HUES48 (cell line): ENCODE measurements around the gene ATP11C.

Experiments used
- H3K27ac ChIP-seq: one replicate; pipeline ENCODE4 v1.7.0; 2013; ENCODE audit warnings: low read depth, low read length, inconsistent platforms
- H3K27me3 ChIP-seq: 2 replicates; pipeline ENCODE4 v1.6.1; 2013; ENCODE audit warnings: mild to moderate bottlenecking, low read length; ENCODE audit not compliant: control insufficient read depth, insufficient read depth
- H3K36me3 ChIP-seq: 2 replicates; pipeline ENCODE4 v1.6.1; 2013; ENCODE audit warnings: low read length; ENCODE audit not compliant: control insufficient read depth, insufficient read depth
- H3K4me1 ChIP-seq: 2 replicates; pipeline ENCODE4 v1.6.1; 2013; ENCODE audit warnings: mild to moderate bottlenecking, low read length; ENCODE audit not compliant: control insufficient read depth, insufficient read depth
- H3K4me3 ChIP-seq: 2 replicates; pipeline ENCODE4 v1.5.1; 2013; ENCODE audit warnings: mild to moderate bottlenecking, low read depth, low read length
- H3K9ac ChIP-seq: 2 replicates; pipeline ENCODE4 v1.6.1; 2013; ENCODE audit warnings: mild to moderate bottlenecking, low read depth, low read length, moderate library complexity
- H3K9me3 ChIP-seq: 2 replicates; pipeline ENCODE4 v1.6.1; 2013; ENCODE audit warnings: low read length; ENCODE audit not compliant: control insufficient read depth, insufficient read depth

ATP11C gene

DNA sequence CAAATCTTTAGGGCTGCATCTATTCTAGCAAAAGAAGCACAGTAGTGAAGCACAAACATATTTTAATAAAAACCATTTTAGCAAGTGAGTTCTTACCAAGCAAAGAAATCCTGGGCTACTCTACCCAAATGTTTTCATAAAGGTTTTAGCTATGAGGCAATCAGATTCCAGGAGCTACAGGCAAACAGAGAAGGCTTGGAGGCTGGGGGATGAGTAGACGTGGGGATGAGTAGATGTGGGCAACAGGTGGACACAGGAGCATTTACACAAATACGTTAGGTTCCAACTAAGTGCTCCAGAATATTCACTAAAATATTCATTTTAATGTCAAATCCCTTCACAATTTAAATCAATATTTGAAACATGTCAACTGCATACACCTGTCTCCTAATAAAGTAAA is 34.5 kb downstream of the ATP11C start:
- peaks cover 19% of the 10 kb centered on the region for H3K4me1 ChIP-seq
- no peak overlapping the region for H3K27ac ChIP-seq
- H3K27me3 ChIP-seq, result no peaks in the 10 kb centered on the region

DNA sequence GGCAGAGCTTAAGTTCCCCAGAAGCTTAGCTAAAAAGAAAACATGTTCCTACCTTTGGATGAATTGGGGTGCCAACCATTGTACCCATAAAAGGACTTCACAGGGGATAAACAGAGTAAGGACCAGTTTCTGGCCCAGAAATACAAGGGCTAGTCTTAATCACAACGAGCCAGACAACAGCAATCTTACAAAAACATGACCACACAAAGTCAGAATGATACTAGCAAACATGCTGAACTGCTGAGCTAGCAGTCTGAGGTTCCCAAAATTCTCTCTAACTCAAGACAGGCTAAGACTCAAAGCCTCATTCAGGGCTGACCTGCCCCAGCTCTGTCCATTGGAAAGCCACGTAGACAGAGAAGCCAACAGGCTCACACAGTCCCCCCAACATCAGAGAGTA is 40.3 kb downstream of the ATP11C start:
- peaks cover 6% of the 10 kb centered on the region; the same call in 1 of the 2 replicates for H3K4me1 ChIP-seq
- H3K27me3 ChIP-seq, result no peaks in the 10 kb centered on the region
- H3K36me3 ChIP-seq, result no peaks in the 10 kb centered on the region
- H3K27ac ChIP-seq, result no peak overlapping the region
- no peak overlapping the region for H3K4me3 ChIP-seq
- H3K9ac ChIP-seq, result no peak overlapping the region
- no peaks in the 10 kb centered on the region for H3K9me3 ChIP-seq

More for the DNA sequence above, 34.5 kb downstream of the ATP11C start:
- H3K4me3 ChIP-seq, result no peak overlapping the region
- H3K9ac ChIP-seq, result no peak overlapping the region
- H3K36me3 ChIP-seq, result 0 out of 2 replicates have a peak, but pooled peaks cover 2% of the 10 kb centered on the region
- H3K9me3 ChIP-seq, result no peaks in the 10 kb centered on the region

DNA sequence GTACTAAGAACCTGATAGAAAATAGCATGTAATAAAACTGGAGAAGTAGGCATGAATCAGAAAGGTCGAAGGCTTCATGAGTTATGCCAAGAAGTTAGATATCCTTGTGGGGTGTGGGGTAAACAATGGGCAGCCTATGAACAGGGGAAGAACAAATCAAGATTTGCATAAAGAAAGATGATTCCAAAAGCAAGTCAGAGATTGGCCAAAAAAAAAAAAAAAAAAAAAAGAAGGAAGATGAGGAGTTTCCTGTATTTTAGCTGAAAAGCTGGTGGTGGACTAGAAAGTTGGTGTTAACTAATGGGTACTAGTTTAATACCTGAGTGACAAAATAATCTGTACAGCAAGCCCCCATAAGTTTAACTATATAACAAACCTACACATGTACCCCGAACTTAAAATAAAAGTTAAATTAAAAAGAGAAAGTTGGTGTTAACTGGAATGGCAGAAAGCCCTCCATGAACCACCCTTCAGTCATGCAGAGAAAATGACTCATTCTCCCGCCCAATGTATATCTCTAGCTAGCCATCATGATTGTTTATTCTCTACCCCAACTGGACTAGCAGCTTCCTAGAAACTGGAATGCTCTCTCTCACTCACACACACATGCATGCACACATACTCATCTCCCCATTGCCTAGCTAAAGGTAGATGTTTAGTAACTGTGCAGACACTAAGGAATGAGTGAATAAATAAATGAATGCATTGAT is 41.7 kb downstream of the ATP11C start:
- H3K9me3 ChIP-seq, result no peaks in the 10 kb centered on the region
- H3K27me3 ChIP-seq, result no peaks in the 10 kb centered on the region
- no peak overlapping the region for H3K9ac ChIP-seq
- H3K36me3 ChIP-seq, result no peaks in the 10 kb centered on the region
- no peak overlapping the region for H3K4me3 ChIP-seq
- H3K4me1 ChIP-seq, result peaks cover 6% of the 10 kb centered on the region; the same call in 1 of the 2 replicates
- no peak overlapping the region for H3K27ac ChIP-seq

DNA sequence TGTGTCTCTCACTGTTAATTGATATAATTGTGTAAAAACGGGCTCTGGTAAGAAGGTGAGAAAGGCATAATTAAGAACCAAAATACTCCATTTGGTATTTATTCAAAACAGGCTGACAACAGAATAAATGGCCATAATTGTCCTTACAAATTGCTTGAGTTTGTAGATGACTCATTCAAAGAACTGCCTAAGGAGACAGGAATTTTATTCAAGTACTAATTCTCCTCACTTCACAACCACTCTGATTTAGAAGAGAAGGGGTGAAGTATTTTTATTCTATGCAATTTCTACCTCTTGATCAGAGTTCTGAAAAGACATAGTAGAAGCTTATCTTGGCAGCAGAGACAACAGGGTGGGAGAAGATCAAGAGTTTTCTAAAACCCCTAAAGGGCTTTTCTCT is 43.1 kb downstream of the ATP11C start:
- Histone ChIP-seq H3K9ac (no peak overlapping the region), H3K9me3 (no peaks in the 10 kb centered on the region), H3K27ac (no peak overlapping the region), H3K4me3 (no peak overlapping the region), H3K4me1 (peaks cover 6% of the 10 kb centered on the region; the same call in 1 of the 2 replicates), H3K27me3 (no peaks in the 10 kb centered on the region), H3K36me3 (no peaks in the 10 kb centered on the region)

DNA sequence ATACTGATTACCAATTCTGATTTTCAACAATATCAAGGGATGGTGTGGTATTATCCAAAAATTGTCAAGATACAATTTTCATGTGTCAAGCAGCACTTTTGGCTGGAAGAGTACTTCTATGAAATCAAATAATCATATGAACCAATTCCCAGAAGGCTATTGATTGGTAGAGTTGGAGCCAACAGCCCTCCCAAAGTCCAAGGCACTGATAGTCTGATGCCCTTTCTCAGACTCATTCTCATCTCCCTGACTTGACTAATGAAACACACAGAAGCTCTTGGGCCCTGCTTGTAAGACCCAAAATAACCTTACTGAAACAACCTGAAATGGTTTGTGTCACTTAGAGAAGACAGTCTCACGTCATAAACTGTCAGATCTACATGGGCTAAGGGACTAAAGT is 48.9 kb downstream of the ATP11C start:
- H3K27ac ChIP-seq, result no peak overlapping the region
- H3K4me3 ChIP-seq, result no peak overlapping the region
- H3K9me3 ChIP-seq, result no peaks in the 10 kb centered on the region
- H3K36me3 ChIP-seq, result peaks cover 5% of the 10 kb centered on the region; the same call in 1 of the 2 replicates
- peaks cover 33% of the 10 kb centered on the region for H3K4me1 ChIP-seq
- H3K9ac ChIP-seq, result no peak overlapping the region
- H3K27me3 ChIP-seq, result no peaks in the 10 kb centered on the region

DNA sequence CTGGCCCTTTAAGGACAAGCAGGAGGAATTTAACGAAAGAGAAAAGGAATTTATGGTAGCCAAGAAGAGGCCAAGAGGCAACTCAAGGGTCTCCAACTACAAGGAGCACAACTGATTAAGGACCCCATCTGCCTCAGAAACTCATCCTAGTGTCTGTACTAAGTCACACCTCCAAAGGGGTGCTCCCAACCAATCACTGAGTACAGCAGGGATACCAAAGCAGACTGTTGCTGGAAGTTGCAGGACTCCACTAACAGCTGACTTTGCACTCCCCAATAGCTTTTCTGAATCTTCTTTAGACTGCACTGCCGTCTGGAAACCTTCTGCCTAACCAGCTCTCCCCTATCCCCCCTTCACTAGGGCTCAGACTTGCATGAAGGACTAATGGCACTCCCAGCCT is 50.6 kb downstream of the ATP11C start:
- Histone ChIP-seq H3K4me3 (no peak overlapping the region), H3K9me3 (no peaks in the 10 kb centered on the region), H3K4me1 (peaks cover 33% of the 10 kb centered on the region), H3K9ac (no peak overlapping the region), H3K36me3 (peaks cover 5% of the 10 kb centered on the region; the same call in 1 of the 2 replicates), H3K27me3 (no peaks in the 10 kb centered on the region), H3K27ac (no peak overlapping the region)

DNA sequence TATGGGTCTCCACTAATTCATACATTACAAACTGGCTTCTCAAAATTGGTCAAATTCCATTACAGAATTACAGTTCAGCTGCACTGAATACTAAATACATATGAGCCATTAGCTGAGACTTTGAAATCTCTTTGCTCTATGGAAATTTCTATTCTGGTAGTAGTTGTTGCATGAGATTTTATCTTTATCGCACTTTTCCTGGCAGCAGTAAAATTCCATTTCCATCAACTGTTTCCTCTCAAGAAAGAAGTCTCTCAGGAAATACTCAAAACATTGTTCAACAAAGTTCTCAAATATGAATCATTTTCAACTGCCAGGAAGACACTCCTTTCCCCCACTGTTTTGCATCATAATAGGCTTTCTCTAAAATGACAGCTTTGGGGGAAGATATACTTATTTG is 51.3 kb downstream of the ATP11C start:
- Histone ChIP-seq H3K9ac (no peak overlapping the region), H3K27ac (no peak overlapping the region), H3K27me3 (no peaks in the 10 kb centered on the region), H3K4me1 (peaks cover 33% of the 10 kb centered on the region), H3K36me3 (peaks cover 5% of the 10 kb centered on the region; the same call in 1 of the 2 replicates), H3K9me3 (no peaks in the 10 kb centered on the region), H3K4me3 (no peak overlapping the region)

DNA sequence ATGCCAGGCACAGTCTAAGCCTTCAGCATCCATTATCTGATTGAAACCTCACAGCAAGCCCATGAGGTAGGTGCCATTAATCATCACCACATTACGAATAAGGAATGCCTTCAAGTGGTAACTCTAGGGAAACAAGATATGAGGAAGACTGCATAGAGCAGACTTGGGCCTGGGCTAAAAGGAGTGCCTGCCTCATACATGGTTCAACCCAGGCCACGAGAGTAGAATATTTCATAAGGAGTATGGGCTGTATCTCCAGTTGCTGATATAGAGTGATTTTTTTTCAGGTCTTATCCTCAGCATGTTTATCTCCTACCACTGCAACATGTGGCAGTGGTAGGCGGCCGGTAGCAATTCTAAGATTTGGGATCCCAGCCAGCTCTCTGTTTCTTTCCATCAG is 51.7 kb downstream of the ATP11C start:
- Histone ChIP-seq H3K9me3 (no peaks in the 10 kb centered on the region), H3K4me1 (peaks cover 33% of the 10 kb centered on the region), H3K27me3 (no peaks in the 10 kb centered on the region), H3K27ac (no peak overlapping the region), H3K36me3 (peaks cover 5% of the 10 kb centered on the region; the same call in 1 of the 2 replicates), H3K4me3 (no peak overlapping the region), H3K9ac (no peak overlapping the region)

DNA sequence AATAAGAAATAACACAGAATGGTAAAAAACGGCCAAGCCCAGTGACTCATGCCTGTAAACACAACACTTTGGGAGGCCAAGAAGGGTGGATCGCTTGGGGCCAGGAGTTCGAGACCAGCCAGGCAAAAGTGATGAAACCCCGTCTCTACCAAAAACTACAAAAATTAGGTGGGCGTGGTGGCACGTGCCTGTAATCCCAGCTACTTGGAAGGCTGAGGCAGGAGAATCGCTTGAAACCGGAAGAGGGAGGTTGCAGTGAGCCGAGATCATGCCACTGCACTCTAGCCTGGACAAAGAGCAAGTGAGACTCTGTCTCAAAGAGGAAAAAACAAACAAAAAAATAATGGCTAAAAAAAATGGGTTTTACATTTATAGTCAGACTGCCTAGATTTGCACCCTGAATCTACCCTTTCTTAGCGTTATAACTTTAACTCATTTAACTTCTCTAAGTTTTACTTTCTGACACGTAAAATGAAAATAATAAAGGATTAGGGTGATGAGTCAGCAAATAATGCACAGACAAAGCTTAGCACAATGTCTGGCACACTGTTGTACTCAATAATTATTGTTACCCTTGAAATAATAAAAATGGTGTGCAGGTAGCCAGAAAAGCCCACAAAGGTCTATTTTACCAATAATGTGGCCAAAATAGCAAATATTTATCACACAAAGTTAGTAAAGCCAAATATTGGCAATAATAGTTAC is 55.0 kb downstream of the ATP11C start:
- H3K27ac ChIP-seq, result no peak overlapping the region
- no peaks in the 10 kb centered on the region for H3K9me3 ChIP-seq
- H3K4me1 ChIP-seq, result peaks cover 29% of the 10 kb centered on the region
- H3K27me3 ChIP-seq, result no peaks in the 10 kb centered on the region
- no peak overlapping the region for H3K9ac ChIP-seq
- H3K4me3 ChIP-seq, result no peak overlapping the region
- H3K36me3 ChIP-seq, result no peaks in the 10 kb centered on the region

DNA sequence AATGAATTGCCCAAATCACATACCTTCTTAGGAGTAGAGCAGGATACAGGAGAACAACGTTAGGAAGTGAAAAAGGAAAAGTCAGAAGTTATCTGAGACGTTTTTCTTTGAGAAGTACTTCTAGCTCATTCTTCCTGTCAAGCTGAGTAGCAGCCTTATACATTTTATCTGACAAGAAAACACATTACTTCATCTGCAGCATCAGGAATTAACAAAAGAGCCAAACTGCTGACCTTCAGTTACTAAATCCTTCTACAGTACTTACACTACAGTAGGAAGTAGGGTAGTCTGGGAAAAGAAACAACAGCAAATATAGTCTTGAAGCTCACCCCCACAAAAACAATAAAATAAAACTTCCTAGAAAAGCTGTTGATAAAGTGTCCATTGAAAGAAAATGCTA is 57.0 kb downstream of the ATP11C start:
- Histone ChIP-seq H3K27me3 (no peaks in the 10 kb centered on the region), H3K9ac (no peak overlapping the region), H3K27ac (no peak overlapping the region), H3K4me1 (peaks cover 9% of the 10 kb centered on the region; the same call in 1 of the 2 replicates), H3K9me3 (no peaks in the 10 kb centered on the region), H3K36me3 (no peaks in the 10 kb centered on the region), H3K4me3 (no peak overlapping the region)

DNA sequence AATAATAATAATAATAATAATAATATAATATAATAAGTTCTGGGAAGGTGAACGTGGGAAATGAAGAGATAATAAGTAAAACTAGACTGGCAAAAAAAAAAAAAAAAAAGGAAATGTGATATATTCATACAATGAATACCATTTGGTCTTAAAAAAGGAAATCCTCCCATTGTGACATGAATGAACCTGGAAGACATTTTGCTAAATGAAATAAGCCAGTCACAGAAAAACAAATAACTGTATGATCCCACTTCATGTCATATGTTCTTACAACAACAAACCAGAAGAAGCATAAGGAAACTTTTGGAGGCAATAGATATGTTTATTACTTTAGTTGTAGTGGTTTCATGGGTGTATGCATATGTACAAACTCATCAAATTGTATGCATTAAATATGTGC is 63.1 kb downstream of the ATP11C start:
- Histone ChIP-seq H3K9me3 (no peaks in the 10 kb centered on the region), H3K9ac (no peak overlapping the region), H3K4me3 (no peak overlapping the region), H3K27ac (no peak overlapping the region), H3K27me3 (no peaks in the 10 kb centered on the region), H3K36me3 (no peaks in the 10 kb centered on the region), H3K4me1 (no peaks in the 10 kb centered on the region)
